ENCODE results near the gene CNTNAP2. TPM values are rescaled to one million over a fixed set of nuclear protein-coding genes. Genes with fewer than 3 reads are reported as not detected.

Gene CNTNAP2
- total and polyA plus RNA-seq, 3 donors from 2014 or later = 4.3 to 6.1 (median 4.4) TPM

GRCh38 chr7:146943483-146943882, 826.9 kb downstream of the CNTNAP2 start:
- no peaks in the 10 kb centered on the region for H3K36me3 ChIP-seq (ENCODE audit: low read depth, missing control alignments)
- no peak overlapping the region for H3K27ac ChIP-seq
- 63 to 75% methylated on average over 2 of the region's 2 CpGs for WGBS, 2 donors
- intact Hi-C loops (cut with DNase I; ENCODE audit: low total_unique reads) = no loop called here
- no peaks in the 10 kb centered on the region for H3K9me3 ChIP-seq
- no peak overlapping the region for H3K4me3 ChIP-seq
- TF ChIP-seq CTCF (IDR thresholded peaks at IDR 0.05) = no peak
- TF ChIP-seq POLR2A (IDR thresholded peaks at IDR 0.05) = no peak
- no peak for DNase-seq
- H3K27me3 ChIP-seq = no peaks in the 10 kb centered on the region
- no peaks in the 10 kb centered on the region for H3K4me1 ChIP-seq

DNA sequence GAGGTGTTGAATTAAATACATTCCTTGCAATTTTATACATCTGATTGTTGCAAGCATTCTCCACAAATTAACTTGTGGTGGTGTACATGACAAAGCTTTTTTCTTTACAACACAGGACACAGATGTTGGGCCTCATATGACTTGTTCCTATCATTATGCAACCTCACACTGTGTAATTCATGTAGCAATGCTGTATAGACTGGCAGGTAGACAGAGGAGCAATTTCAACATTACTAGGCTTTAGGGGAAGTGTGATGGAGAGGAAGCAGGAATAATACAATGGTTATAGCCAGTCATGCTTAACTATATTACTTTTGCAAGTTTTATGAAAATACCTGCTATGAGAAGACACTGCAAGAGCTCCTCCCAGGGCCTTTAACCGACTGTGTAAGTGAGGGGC, 832.1 kb downstream of the CNTNAP2 start:
- no peaks in the 10 kb centered on the region for H3K36me3 ChIP-seq (ENCODE audit: low read depth, missing control alignments)
- TF ChIP-seq CTCF (IDR thresholded peaks at IDR 0.05) (no peak), POLR2A (IDR thresholded peaks at IDR 0.05) (no peak)
- H3K9me3 ChIP-seq = no peaks in the 10 kb centered on the region
- no peak overlapping the region for H3K27ac ChIP-seq
- no peaks in the 10 kb centered on the region for H3K27me3 ChIP-seq
- H3K4me3 ChIP-seq = no peak overlapping the region
- no peak for DNase-seq
- intact Hi-C loops (cut with DNase I; ENCODE audit: low total_unique reads) = no loop called here
- H3K4me1 ChIP-seq = no peaks in the 10 kb centered on the region
- whole genome bisulfite sequencing, 2 donors = 73 to 90% methylated on average over 1 of the region's 1 CpG

DNA sequence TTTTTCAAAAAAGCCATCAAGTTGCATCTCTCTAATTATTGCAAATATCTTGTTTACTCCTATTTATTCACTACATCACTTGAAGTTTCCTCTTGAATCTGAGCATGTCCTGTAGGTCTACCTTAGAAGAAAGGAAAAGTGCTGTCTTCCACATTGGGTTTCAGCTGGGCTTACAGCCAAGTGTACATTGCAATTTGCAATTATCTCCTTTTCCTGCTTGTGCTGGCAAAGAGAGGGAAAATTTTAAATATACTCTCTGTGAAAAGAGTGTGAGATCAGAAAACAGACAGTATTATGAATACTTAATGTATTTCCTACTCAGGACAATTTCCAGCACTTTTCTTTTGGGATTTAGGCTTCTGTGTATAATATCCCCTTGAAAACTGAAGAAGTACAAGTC, 839.7 kb downstream of the CNTNAP2 start:
- DNase-seq = no peak
- H3K4me3 ChIP-seq = no peak overlapping the region
- H3K27me3 ChIP-seq = no peaks in the 10 kb centered on the region
- intact Hi-C loops (cut with DNase I; ENCODE audit: low total_unique reads) = no loop called here
- no peaks in the 10 kb centered on the region for H3K9me3 ChIP-seq
- H3K4me1 ChIP-seq = no peaks in the 10 kb centered on the region
- no peak overlapping the region for H3K27ac ChIP-seq
- TF ChIP-seq CTCF (IDR thresholded peaks at IDR 0.05) = no peak
- TF ChIP-seq POLR2A (IDR thresholded peaks at IDR 0.05) = no peak
- H3K36me3 ChIP-seq (ENCODE audit: low read depth, missing control alignments) = no peaks in the 10 kb centered on the region

DNA sequence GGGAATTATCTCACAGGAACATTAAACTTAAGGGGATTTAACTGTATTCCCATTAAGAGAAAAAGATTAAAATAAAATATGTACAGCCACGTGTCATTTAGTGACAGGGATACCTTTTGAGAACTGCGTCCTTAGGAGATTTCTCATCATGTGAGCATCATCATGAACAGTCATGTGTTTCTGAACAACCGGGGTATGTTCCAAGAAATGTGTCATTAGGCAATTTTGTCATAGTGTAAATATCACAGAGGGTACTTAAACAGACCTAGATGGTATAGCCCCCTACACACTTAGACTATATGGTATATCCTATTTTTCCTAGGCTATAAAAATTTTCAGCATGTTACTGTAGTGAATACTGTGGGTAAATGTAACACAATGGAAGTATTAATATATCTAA, 840.3 kb downstream of the CNTNAP2 start:
- DNase-seq = no peak
- 73 to 82% methylated on average over 3 of the region's 3 CpGs for WGBS, 2 donors
- no peak overlapping the region for H3K4me3 ChIP-seq
- H3K9me3 ChIP-seq = no peaks in the 10 kb centered on the region
- no peaks in the 10 kb centered on the region for H3K36me3 ChIP-seq (ENCODE audit: low read depth, missing control alignments)
- H3K4me1 ChIP-seq = no peaks in the 10 kb centered on the region
- intact Hi-C loops (cut with DNase I; ENCODE audit: low total_unique reads) = no loop called here
- TF ChIP-seq CTCF (IDR thresholded peaks at IDR 0.05) (no peak), POLR2A (IDR thresholded peaks at IDR 0.05) (no peak)
- no peak overlapping the region for H3K27ac ChIP-seq
- H3K27me3 ChIP-seq = no peaks in the 10 kb centered on the region

- no peaks in the 10 kb centered on the region for H3K9me3 ChIP-seq
- H3K36me3 ChIP-seq (ENCODE audit: low read depth, missing control alignments) = no peaks in the 10 kb centered on the region
- no peaks in the 10 kb centered on the region for H3K4me1 ChIP-seq
- no peaks in the 10 kb centered on the region for H3K27me3 ChIP-seq
- DNase-seq = no peak
- H3K4me3 ChIP-seq = no peak overlapping the region
- intact Hi-C loops (cut with DNase I; ENCODE audit: low total_unique reads) = no loop called here
- no peak overlapping the region for H3K27ac ChIP-seq
- TF ChIP-seq CTCF (IDR thresholded peaks at IDR 0.05) (no peak), POLR2A (IDR thresholded peaks at IDR 0.05) (no peak)
- 85 to 91% methylated on average over 5 of the region's 5 CpGs for WGBS, 2 donors
These were observed 844.3 kb downstream of the CNTNAP2 start for GRCh38 chr7:146960773-146961391.

All from testis (tissue), 3 donors.